ENCODE results near the gene ABCF2. TPM values are rescaled to one million over a fixed set of nuclear protein-coding genes. Genes with fewer than 3 reads are reported as not detected.

ABCF2 gene
- total and polyA plus RNA-seq, 10 of the 15 experiments (the other 5 are each of a cell fraction or from before 2014, with no cell fraction given), result 29.3 to 76.3 (median 57.1) TPM

DNA sequence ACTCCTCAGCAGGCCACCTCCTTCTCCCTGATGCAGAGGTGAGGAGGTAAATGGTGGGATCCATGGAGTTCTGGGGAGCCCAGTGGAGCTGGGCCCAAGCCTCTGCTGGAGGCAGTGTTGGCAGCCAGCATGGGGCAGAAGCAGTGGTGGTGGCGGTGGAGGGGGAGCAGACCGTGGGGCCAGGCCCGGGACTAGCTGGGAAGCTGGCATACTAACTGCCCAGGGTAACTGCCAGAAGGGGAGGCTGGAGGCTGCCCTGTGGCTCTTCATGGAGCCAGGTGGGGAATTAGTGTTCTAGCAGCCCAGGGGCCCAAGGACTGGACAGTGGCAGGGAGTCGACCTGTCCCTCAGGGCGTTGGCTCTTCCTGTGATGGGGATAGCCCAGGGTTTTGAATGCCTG is 37.6 kb upstream of the ABCF2 start:
- in situ Hi-C loops (cut with MboI) (no loop called here), intact Hi-C loops (cut with micrococcal nuclease; ENCODE audit: unreplicated experiment) (no loop called here)
- Histone ChIP-seq H3K79me2 (ENCODE audit: control insufficient read depth, insufficient read depth, low read length) (no peaks in the 10 kb centered on the region), H3K27me3 (replicated peaks in 1 of 2; ENCODE audit: control insufficient read depth in 2 of 2, insufficient read depth in 2 of 2, low read length in 1 of 2) (peaks cover 0 to 7% of the 10 kb centered on the region in 2 experiments; a peak in 2 of 4 replicates), H3K4me1 (ENCODE audit: control insufficient read depth, insufficient read depth, low read length) (no peaks in the 10 kb centered on the region), H3K36me3 (ENCODE audit: control insufficient read depth in 2 of 2, insufficient read depth in 2 of 2, low read length in 1 of 2) (no peaks in the 10 kb centered on the region), H3K9me3 (replicated peaks; ENCODE audit: control insufficient read depth, insufficient read depth, low read length) (no peaks in the 10 kb centered on the region), H2AFZ (ENCODE audit: control insufficient read depth, low read depth, low read length) (no peak overlapping the region), H3K4me2 (ENCODE audit: control insufficient read depth, insufficient read depth) (no peak overlapping the region), H3K9ac (ENCODE audit: control insufficient read depth, insufficient read depth, low read length) (no peak overlapping the region), H3K4me3 (no peak overlapping the region), H4K20me1 (ENCODE audit: control insufficient read depth, insufficient read depth) (no peaks in the 10 kb centered on the region), H3K27ac (ENCODE audit: control insufficient read depth, insufficient read depth) (no peak overlapping the region)
- no peak for DNase-seq (ENCODE audit: low read depth, low spot score)
- no TSS peak for BruUV-seq (replicated peaks)
- ChIA-PET RAD21 (ENCODE audit: unreplicated experiment) (no interaction called here), CTCF (interaction anchor here (1.0 kb wide), 1 partner anchor 20 kb away, joined by 3 read pairs; no protein-coding TSS in a partner anchor), POLR2A (no interaction called here), SMC1A (ENCODE audit: uncharacterized antibody, unreplicated experiment) (no interaction called here)
- 9% methylated on average over 5 of the region's 5 CpGs for WGBS (ENCODE audit: insufficient coverage, insufficient replicate concordance, low lambda C conversion rate, missing lambda C conversion rate)
- no peak for ATAC-seq
- no peak for FAIRE-seq
- TF ChIP-seq CREM (IDR thresholded peaks at IDR 0.05; ENCODE audit: low read depth) (no peak), E2F8 (IDR thresholded peaks at IDR 0.05; ENCODE audit: low read depth, partially characterized antibody) (no peak), RFX5 (IDR thresholded peaks at IDR 0.05; ENCODE audit: low read depth, low read length) (no peak), POLR2AphosphoS2 (IDR thresholded peaks at IDR 0.05; ENCODE audit: low read depth, low read length) (no peak), CBFB (IDR thresholded peaks at IDR 0.05; ENCODE audit: low read depth) (no peak), ZNF217 (IDR thresholded peaks at IDR 0.05) (no peak), IRF3 (IDR thresholded peaks at IDR 0.05) (no peak), PRDM15 (CRISPR knock-in tag; IDR thresholded peaks at IDR 0.05) (no peak), FOS (IDR thresholded peaks at IDR 0.05; ENCODE audit: borderline replicate concordance, extremely low read depth, insufficient read length) (no peak), STAT3 (IDR thresholded peaks at IDR 0.05; ENCODE audit: low read depth, low read length) (no peak), RUNX3 (IDR thresholded peaks at IDR 0.05; ENCODE audit: low read length) (no peak), SREBF2 (IDR thresholded peaks at IDR 0.05; ENCODE audit: low read length) (no peak), NFIC (IDR thresholded peaks at IDR 0.05; ENCODE audit: low read depth, low read length) (no peak), NR2C1 (IDR thresholded peaks at IDR 0.05) (no peak), HCFC1 (IDR thresholded peaks at IDR 0.05; ENCODE audit: low read length) (no peak), CBX3 (IDR thresholded peaks at IDR 0.05; ENCODE audit: borderline replicate concordance, low read depth) (no peak), TCF3 (IDR thresholded peaks at IDR 0.05; ENCODE audit: borderline replicate concordance, insufficient read depth, low read depth, low read length) (no peak)
- TF ChIP-seq, protein P1, sequence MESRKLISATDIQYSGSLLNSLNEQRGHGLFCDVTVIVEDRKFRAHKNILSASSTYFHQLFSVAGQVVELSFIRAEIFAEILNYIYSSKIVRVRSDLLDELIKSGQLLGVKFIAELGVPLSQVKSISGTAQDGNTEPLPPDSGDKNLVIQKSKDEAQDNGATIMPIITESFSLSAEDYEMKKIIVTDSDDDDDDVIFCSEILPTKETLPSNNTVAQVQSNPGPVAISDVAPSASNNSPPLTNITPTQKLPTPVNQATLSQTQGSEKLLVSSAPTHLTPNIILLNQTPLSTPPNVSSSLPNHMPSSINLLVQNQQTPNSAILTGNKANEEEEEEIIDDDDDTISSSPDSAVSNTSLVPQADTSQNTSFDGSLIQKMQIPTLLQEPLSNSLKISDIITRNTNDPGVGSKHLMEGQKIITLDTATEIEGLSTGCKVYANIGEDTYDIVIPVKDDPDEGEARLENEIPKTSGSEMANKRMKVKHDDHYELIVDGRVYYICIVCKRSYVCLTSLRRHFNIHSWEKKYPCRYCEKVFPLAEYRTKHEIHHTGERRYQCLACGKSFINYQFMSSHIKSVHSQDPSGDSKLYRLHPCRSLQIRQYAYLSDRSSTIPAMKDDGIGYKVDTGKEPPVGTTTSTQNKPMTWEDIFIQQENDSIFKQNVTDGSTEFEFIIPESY (IDR thresholded peaks at IDR 0.05), result no peak
